Smooth muscle cell (in vitro differentiated cells): ENCODE results near the gene PARD6B. TPM values are rescaled to one million over a fixed set of nuclear protein-coding genes. Genes with fewer than 3 reads are reported as not detected.

ENCODE experiments used
- DNase-seq: peaks from one replicate; lab custom pipeline; 2025; ENCODE audit not compliant: unreplicated experiment; lab: John Stamatoyannopoulos, UW
- H2AFZ ChIP-seq: fragments of 200-600 bp; sonication (generic); 2 replicates; pipeline ENCODE4 v1.6.0; 2016; ENCODE audit warnings: antibody characterized with exemption, low read depth, mild to moderate bottlenecking
- H3F3A ChIP-seq: fragments of 200-600 bp; sonication (generic); 2 replicates; pipeline ENCODE4 v1.6.0; 2017; ENCODE audit warnings: antibody characterized with exemption, low read depth
- H3K27ac ChIP-seq: fragments of 200-600 bp; sonication (generic); 2 replicates; pipeline ENCODE4 v1.5.1; 2016; ENCODE audit warnings: low read depth, mild to moderate bottlenecking
- H3K27me3 ChIP-seq: fragments of 200-600 bp; sonication (generic); 2 replicates; pipeline ENCODE4 v1.6.1; 2016; ENCODE audit warnings: low read depth, mild to moderate bottlenecking
- H3K36me3 ChIP-seq: fragments of 200-600 bp; sonication (generic); 2 replicates; pipeline ENCODE4 v1.5.1; 2016; ENCODE audit warnings: low read depth
- H3K4me1 ChIP-seq: fragments of 200-600 bp; sonication (generic); 2 replicates; pipeline ENCODE4 v1.5.1; 2016; ENCODE audit warnings: low read depth
- H3K4me2 ChIP-seq: fragments of 200-600 bp; sonication (generic); 2 replicates; pipeline ENCODE4 v1.6.0; 2016; ENCODE audit warnings: mild to moderate bottlenecking
- H3K4me3 ChIP-seq: fragments of 200-600 bp; sonication (generic); 2 replicates; pipeline ENCODE4 v1.5.1; 2016; ENCODE audit warnings: mild to moderate bottlenecking
- H3K79me2 ChIP-seq: fragments of 200-600 bp; sonication (generic); 2 replicates; pipeline ENCODE4 v1.6.0; 2016; ENCODE audit warnings: low read depth, mild to moderate bottlenecking
- H3K9ac ChIP-seq: fragments of 200-600 bp; sonication (generic); 2 replicates; pipeline ENCODE4 v1.6.0; 2016; ENCODE audit warnings: low read depth
- H3K9me3 ChIP-seq: fragments of 200-600 bp; sonication (generic); replicated peaks from 2 replicates; pipeline ENCODE4 v1.5.1; 2016; ENCODE audit warnings: low read depth
- H4K20me1 ChIP-seq: fragments of 200-600 bp; sonication (generic); 2 replicates; pipeline ENCODE4 v1.6.0; 2016; ENCODE audit warnings: low read depth
- CTCF ChIP-seq: fragments of 200-600 bp; sonication (generic); IDR thresholded peaks from 2 replicates; pipeline ENCODE4 v1.5.1; 2017; ENCODE audit warnings: borderline replicate concordance, mild to moderate bottlenecking, antibody characterized with exemption; ENCODE audit not compliant: insufficient read depth, poor library complexity, severe bottlenecking
- WGBS: methylation state at CpG from one replicate; pipeline ENCODE4 v1.1.7; 2016; ENCODE audit warnings: low lambda C conversion rate; 5-methylcytosine and 5-hydroxymethylcytosine counted together
- polyA plus RNA-seq: library from polyadenylated mRNA; unstranded; fragments of >200 nt; fragmentation: Nextera tagmentation; extraction: Ambion mirVana; gene quantifications from 2 replicates; pipeline ENCODE4 v1.2.1, GENCODE V29; 2016
- total RNA-seq: library from RNA; depleted of rRNA; stranded (reverse); fragments of >200 nt; gene quantifications from 2 replicates; pipeline ENCODE4 v1.2.3, GENCODE V29; 2014

The PARD6B gene
- total and polyA plus RNA-seq, 2 experiments from 2014 or later = 0.26 to 6.5 TPM

- Histone ChIP-seq H2AFZ (no peak overlapping the region), H3K27me3 (no peaks in the 10 kb centered on the region), H3K9me3 (no peaks in the 10 kb centered on the region), H3K4me1 (peaks cover 8% of the 10 kb centered on the region), H4K20me1 (no peaks in the 10 kb centered on the region), H3F3A (no peaks in the 10 kb centered on the region), H3K36me3 (no peaks in the 10 kb centered on the region), H3K4me3 (no peak overlapping the region), H3K4me2 (no peak overlapping the region), H3K9ac (no peak overlapping the region), H3K79me2 (no peaks in the 10 kb centered on the region), H3K27ac (no peak overlapping the region)
- no peak for TF ChIP-seq CTCF
- no peak for DNase-seq
- WGBS = 89% methylated on average over 5 of the region's 5 CpGs
These were observed 27.1 kb downstream of the PARD6B start for GRCh38 chr20:50758469-50758868.

- Histone ChIP-seq H3K4me1 (peaks cover 8% of the 10 kb centered on the region), H3K27ac (no peak overlapping the region), H3K9ac (no peak overlapping the region), H3K36me3 (no peaks in the 10 kb centered on the region), H3K27me3 (no peaks in the 10 kb centered on the region), H3K4me2 (no peak overlapping the region), H3K79me2 (no peaks in the 10 kb centered on the region), H4K20me1 (no peaks in the 10 kb centered on the region), H2AFZ (no peak overlapping the region), H3F3A (no peaks in the 10 kb centered on the region), H3K4me3 (no peak overlapping the region), H3K9me3 (no peaks in the 10 kb centered on the region)
- TF ChIP-seq CTCF = no peak
- DNase-seq = no peak
- 96% methylated on average over 3 of the region's 3 CpGs for WGBS
These were observed 27.6 kb downstream of the PARD6B start for GRCh38 chr20:50758992-50759391.

- Histone ChIP-seq H2AFZ (no peak overlapping the region), H3K4me2 (no peak overlapping the region), H3K4me3 (no peak overlapping the region), H3F3A (no peaks in the 10 kb centered on the region), H4K20me1 (no peaks in the 10 kb centered on the region), H3K4me1 (peaks cover 8% of the 10 kb centered on the region), H3K9ac (no peak overlapping the region), H3K79me2 (no peaks in the 10 kb centered on the region), H3K27ac (no peak overlapping the region), H3K9me3 (no peaks in the 10 kb centered on the region), H3K36me3 (no peaks in the 10 kb centered on the region), H3K27me3 (no peaks in the 10 kb centered on the region)
- no peak for TF ChIP-seq CTCF
- DNase-seq = no peak
- 96% methylated on average over 5 of the region's 5 CpGs for WGBS
These were observed 28.3 kb downstream of the PARD6B start for GRCh38 chr20:50759678-50760077.

- Histone ChIP-seq H3K36me3 (no peaks in the 10 kb centered on the region), H3K4me1 (peaks cover 11% of the 10 kb centered on the region), H3K27ac (peak overlapping the region; percentile 77), H2AFZ (no peak overlapping the region), H3K27me3 (no peaks in the 10 kb centered on the region), H4K20me1 (no peaks in the 10 kb centered on the region), H3K9me3 (no peaks in the 10 kb centered on the region), H3K9ac (peak overlapping the region; percentile 18), H3F3A (no peaks in the 10 kb centered on the region), H3K4me3 (no peak overlapping the region), H3K4me2 (peak overlapping the region; percentile 5), H3K79me2 (no peaks in the 10 kb centered on the region)
- DNase-seq = no peak
- 59% methylated on average over 6 of the region's 6 CpGs for WGBS
- no peak for TF ChIP-seq CTCF
These were observed 30.7 kb downstream of the PARD6B start for GRCh38 chr20:50762045-50762422.
